NCI-H146 (cell line): Measurements from ENCODE around the gene TPCN2.

Experiments used
- DNase-seq: peaks from one replicate; lab custom pipeline; 2025; lab: John Stamatoyannopoulos, UW

The TPCN2 gene

GRCh38 chr11:69095300-69095699 is 46.6 kb downstream of the TPCN2 start:
- DNase-seq, result no peak

- DNase-seq, result no peak
These were observed 47.7 kb downstream of the TPCN2 start for GRCh38 chr11:69096473-69096872.

GRCh38 chr11:69097263-69097662 is 48.5 kb downstream of the TPCN2 start:
- DNase-seq, result no peak

GRCh38 chr11:69099180-69099579 is 50.4 kb downstream of the TPCN2 start:
- DNase-seq, result no peak

GRCh38 chr11:69100454-69101114 is 51.9 kb downstream of the TPCN2 start:
- DNase-seq, result no peak

- DNase-seq, result peak; percentile 90
These were observed 52.5 kb downstream of the TPCN2 start for GRCh38 chr11:69101115-69101791.

GRCh38 chr11:69101792-69102695 is 53.3 kb downstream of the TPCN2 start:
- no peak for DNase-seq

- DNase-seq, result no peak
These were observed 54.2 kb downstream of the TPCN2 start for GRCh38 chr11:69102732-69103615.

- DNase-seq, result no peak
These were observed 55.6 kb downstream of the TPCN2 start for GRCh38 chr11:69104212-69104855.

GRCh38 chr11:69104856-69105395 is 56.2 kb downstream of the TPCN2 start:
- no peak for DNase-seq

- DNase-seq, result no peak
These were observed 56.8 kb downstream of the TPCN2 start for GRCh38 chr11:69105461-69106030.

GRCh38 chr11:69106031-69106811 is 57.5 kb downstream of the TPCN2 start:
- no peak for DNase-seq

- DNase-seq, result no peak
These were observed 58.7 kb downstream of the TPCN2 start for GRCh38 chr11:69107413-69107812.

- DNase-seq, result no peak
These were observed 59.3 kb downstream of the TPCN2 start for GRCh38 chr11:69108030-69108429.

GRCh38 chr11:69108559-69108958 is 59.8 kb downstream of the TPCN2 start:
- DNase-seq, result no peak

- no peak for DNase-seq
These were observed 60.4 kb downstream of the TPCN2 start for GRCh38 chr11:69109101-69109500.

GRCh38 chr11:69110451-69110850 is 61.7 kb downstream of the TPCN2 start:
- DNase-seq, result no peak

- no peak for DNase-seq
These were observed 63.2 kb downstream of the TPCN2 start for GRCh38 chr11:69111624-69112542.

- DNase-seq, result no peak
These were observed 64.5 kb downstream of the TPCN2 start for GRCh38 chr11:69113226-69113625.
